Right lobe of liver (tissue), 6 donors: ENCODE results near the gene GOLGA6L2. TPM values are rescaled to one million over a fixed set of nuclear protein-coding genes. Genes with fewer than 3 reads are reported as not detected.

Source experiments
- ATAC-seq, 4 donors: fragments of 200-7000 bp; cut with Tn5 transposase; one replicate each; pipeline ENCODE4 v1.9.1; 2020; ENCODE audit warnings: mild to moderate bottlenecking in 4 of 4, moderate library complexity in 4 of 4
- DNase-seq, 3 donors: peaks; one replicate each; pipeline ENCODE4 v3.0.0-alpha.2; 2020
- H3K27ac ChIP-seq, 3 donors: fragments of 200-600 bp; one replicate each; pipeline ENCODE4 v1.8.0; 2022
- H3K27me3 ChIP-seq, 2 donors: fragments of 200-600 bp; one replicate each; pipeline ENCODE4 v1.8.0; 2022
- H3K36me3 ChIP-seq, 4 donors: fragments of 200-600 bp; sonication (generic) in 1 of 4; one replicate each; pipeline versions ENCODE4 v1.5.1 to v1.8.0; 2017 to 2022; ENCODE audit warnings: control low read depth in 1 of 4
- H3K4me1 ChIP-seq, 4 donors: fragments of 200-600 bp; sonication (generic) in 1 of 4; one replicate each; pipeline versions ENCODE4 v1.5.1 to v1.8.0; 2017 to 2022; ENCODE audit warnings: control low read depth in 1 of 4
- H3K4me3 ChIP-seq, 3 donors: fragments of 200-600 bp; one replicate each; pipeline ENCODE4 v1.8.0; 2022
- H3K9me3 ChIP-seq, 4 donors: fragments of 200-600 bp; sonication (generic) in 1 of 4; one replicate each; pipeline versions ENCODE4 v1.5.1 to v1.8.0; 2017 to 2022; ENCODE audit warnings: control low read depth in 1 of 4
- CTCF ChIP-seq, 4 donors: fragments of 200-600 bp in 3 of 4; fragments of 450-650 bp in 1 of 4; IDR thresholded peaks; one replicate each; pipeline versions ENCODE4 v1.5.1 to v1.8.0; 2016 to 2022; ENCODE audit warnings: antibody characterized with exemption in 4 of 4, mild to moderate bottlenecking in 2 of 4
- POLR2A ChIP-seq: fragments of 450-650 bp; IDR thresholded peaks from one replicate; pipeline ENCODE4 v1.6.1; 2017; ENCODE audit warnings: antibody characterized with exemption, mild to moderate bottlenecking
- WGBS: methylation state at CpG from one replicate; pipeline ENCODE4 v1.1.6; 2018; ENCODE audit warnings: low coverage, low lambda C conversion rate; ENCODE audit not compliant: insufficient coverage; ENCODE audit errors: missing lambda C conversion rate; 5-methylcytosine and 5-hydroxymethylcytosine counted together
- intact Hi-C, 2 donors: fragments of 100-400 bp; cut with DNase I; formaldehyde crosslinking; loops; one replicate each; pipeline versions ENCODE4 v1.11.2 to v1.14.1; 2022
- total RNA-seq, 6 experiments: library from RNA; depleted of rRNA in 2 of 6; stranded (reverse); fragments of >200 nt in 2 of 6; fragmentation: NEBNext Ultra II Directional in 3 of 6; extraction: Animal tissue kit (Norgen Biotek cat#: 25700) in 3 of 6; gene quantifications; one replicate each; pipeline versions ENCODE4 v1.1.0 to v1.2.4, GENCODE V29; 2016 to 2023
- donor health status: DM: no; HTN: yes; CAD: no.
- donor health status: DM: no; HTN: no; CAD: no.
- donor health status: DM: no; HTN: no; CAD: no.
- donor health status: DM: no; HTN: yes; CAD: no.
- donor health status: DM: no; HTN: yes; CAD: no.

GOLGA6L2 gene
- total RNA-seq, 6 experiments from 2014 or later, result not detected

DNA sequence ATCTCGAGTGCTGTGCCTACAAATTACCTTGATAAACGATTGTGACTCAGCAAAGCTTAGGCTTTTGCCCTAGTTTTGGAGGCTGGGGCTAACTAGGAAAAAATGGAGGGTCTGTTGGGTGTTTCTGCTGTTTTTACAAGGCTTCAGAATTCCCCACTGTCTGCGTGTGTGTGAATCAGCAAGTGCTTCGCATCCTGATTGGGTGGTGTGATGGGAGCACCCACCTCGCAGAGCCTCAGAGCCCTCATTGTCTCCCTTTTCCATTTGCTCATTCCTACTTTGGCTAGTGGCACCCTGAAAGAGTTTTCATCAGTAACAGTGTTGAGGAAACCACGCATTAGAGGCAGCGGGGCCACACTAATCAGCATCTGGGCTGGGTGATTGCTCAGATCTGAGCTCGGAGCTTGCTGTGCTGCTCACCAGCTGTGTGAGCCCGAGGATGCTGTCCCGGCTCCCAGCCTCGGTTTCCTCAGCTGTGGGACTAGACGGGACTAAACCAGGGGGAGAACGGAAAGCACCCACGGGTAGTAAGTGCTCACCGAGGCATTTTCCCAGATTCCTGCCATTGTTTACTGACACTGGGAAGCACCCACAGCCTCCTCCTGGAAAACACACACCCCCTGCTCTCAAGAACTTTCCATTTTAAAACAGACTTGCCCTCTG lies 51.9 kb downstream of the GOLGA6L2 start:
- Histone ChIP-seq H3K36me3 (no peaks in the 10 kb centered on the region), H3K4me3 (no peak overlapping the region), H3K27me3 (no peaks in the 10 kb centered on the region), H3K9me3 (no peaks in the 10 kb centered on the region), H3K27ac (no peak overlapping the region), H3K4me1 (no peaks in the 10 kb centered on the region)
- TF ChIP-seq POLR2A, result no peak
- no peak for TF ChIP-seq CTCF (IDR thresholded peaks at IDR 0.05)
- DNase-seq, result no peak
- 28% methylated on average over 11 of the region's 15 CpGs for WGBS
- no peak for ATAC-seq
- intact Hi-C loops, result no loop called here

Other genes with a start within 250 kb of the GOLGA6L2 start
- gene GOLGA6L26, start 113.0 kb downstream of the GOLGA6L2 start, total RNA-seq, result not detected
- gene GOLGA8S, start 92.5 kb downstream of the GOLGA6L2 start, total RNA-seq, result under 1 TPM in 5 of 6 experiments, not detected in 1; 0.18 to 0.37 (median 0.22) TPM
- gene MKRN3, start 118.4 kb upstream of the GOLGA6L2 start, total RNA-seq, result under 1 TPM in 2 of 6 experiments, not detected in 4; 0.24 to 0.44 TPM
- gene MAGEL2, start 200.6 kb upstream of the GOLGA6L2 start, total RNA-seq, result under 1 TPM in 2 of 6 experiments, not detected in 4; 0.04 to 0.05 TPM
- 1 to 10 TPM; 1.6 to 3.8 (median 2.9) TPM for gene NDN, start 240.1 kb upstream of the GOLGA6L2 start, total RNA-seq